ENCODE results near the gene NDUFB6.
"Not testable (repeated sequence)": the region's sequence is repeated elsewhere in the genome, so short reads cannot be mapped to it uniquely, and the experiment has no call there.

The NDUFB6 gene

DNA sequence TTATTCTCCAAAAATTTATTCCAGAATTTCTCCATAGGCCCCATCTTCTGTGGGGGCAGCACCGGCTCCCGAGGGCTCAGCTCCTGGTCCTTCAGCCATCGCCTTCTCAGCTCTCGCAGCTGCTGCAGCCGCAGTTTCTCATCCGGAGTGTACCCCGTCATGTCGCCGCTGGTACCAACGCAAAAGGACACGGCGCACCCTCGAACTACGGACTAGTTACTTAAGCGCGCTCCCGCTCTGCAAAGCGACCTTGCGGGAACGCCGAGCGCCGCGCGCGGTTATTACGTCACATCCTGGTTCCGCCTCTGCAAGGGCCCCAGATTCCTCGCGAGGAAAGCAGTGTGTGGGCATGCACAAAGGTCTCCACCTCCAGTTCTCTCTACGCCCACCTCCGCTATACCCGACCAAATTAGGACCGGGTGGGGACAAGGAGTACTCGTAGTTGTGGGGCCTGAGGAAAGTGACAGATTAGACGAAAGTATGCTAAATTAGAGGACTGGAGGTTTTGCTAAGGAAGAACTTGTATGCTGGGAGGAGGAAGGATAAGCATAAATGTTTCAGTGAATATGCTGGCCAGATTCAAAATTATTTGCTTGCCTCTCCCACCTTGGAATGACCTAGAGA, at the start of gene NDUFB6:
Gene NDUFB6, minus strand, starts transcription at position 260 of the 624 bp plus-strand sequence. Its CDS starts 99 bp downstream, at position 161.
- no peaks in the 10 kb centered on the region for H3K9me3 Mint-ChIP-seq
- peak within 1 kb of the TSS; percentile 99 for H3K4me3 Mint-ChIP-seq
- peak within 1 kb of the TSS; percentile 97 for H3K27ac Mint-ChIP-seq
- H3K27me3 Mint-ChIP-seq, result peaks cover 3% of the 10 kb centered on the region
- H3K4me1 Mint-ChIP-seq (ENCODE audit: low read depth), result peaks cover 26% of the 10 kb centered on the region
- H3K36me3 Mint-ChIP-seq (ENCODE audit: low read depth), result peaks cover 13% of the 10 kb centered on the region

- Mint-ChIP-seq H3K36me3 (ENCODE audit: low read depth) (no peaks in the 10 kb centered on the region), H3K27ac (no peak overlapping the region), H3K27me3 (peaks cover 32% of the 10 kb centered on the region), H3K9me3 (no peaks in the 10 kb centered on the region), H3K4me3 (no peak overlapping the region), H3K4me1 (ENCODE audit: low read depth) (no peaks in the 10 kb centered on the region)
Observed at GRCh38 chr9:32618261-32618660, 45.3 kb upstream of the NDUFB6 start.

- Mint-ChIP-seq H3K27ac (no peak overlapping the region), H3K9me3 (no peaks in the 10 kb centered on the region), H3K36me3 (ENCODE audit: low read depth) (no peaks in the 10 kb centered on the region), H3K4me1 (ENCODE audit: low read depth) (no peaks in the 10 kb centered on the region), H3K27me3 (peaks cover 11% of the 10 kb centered on the region), H3K4me3 (no peak overlapping the region)
Observed at GRCh38 chr9:32606811-32607210, 33.9 kb upstream of the NDUFB6 start.

DNA sequence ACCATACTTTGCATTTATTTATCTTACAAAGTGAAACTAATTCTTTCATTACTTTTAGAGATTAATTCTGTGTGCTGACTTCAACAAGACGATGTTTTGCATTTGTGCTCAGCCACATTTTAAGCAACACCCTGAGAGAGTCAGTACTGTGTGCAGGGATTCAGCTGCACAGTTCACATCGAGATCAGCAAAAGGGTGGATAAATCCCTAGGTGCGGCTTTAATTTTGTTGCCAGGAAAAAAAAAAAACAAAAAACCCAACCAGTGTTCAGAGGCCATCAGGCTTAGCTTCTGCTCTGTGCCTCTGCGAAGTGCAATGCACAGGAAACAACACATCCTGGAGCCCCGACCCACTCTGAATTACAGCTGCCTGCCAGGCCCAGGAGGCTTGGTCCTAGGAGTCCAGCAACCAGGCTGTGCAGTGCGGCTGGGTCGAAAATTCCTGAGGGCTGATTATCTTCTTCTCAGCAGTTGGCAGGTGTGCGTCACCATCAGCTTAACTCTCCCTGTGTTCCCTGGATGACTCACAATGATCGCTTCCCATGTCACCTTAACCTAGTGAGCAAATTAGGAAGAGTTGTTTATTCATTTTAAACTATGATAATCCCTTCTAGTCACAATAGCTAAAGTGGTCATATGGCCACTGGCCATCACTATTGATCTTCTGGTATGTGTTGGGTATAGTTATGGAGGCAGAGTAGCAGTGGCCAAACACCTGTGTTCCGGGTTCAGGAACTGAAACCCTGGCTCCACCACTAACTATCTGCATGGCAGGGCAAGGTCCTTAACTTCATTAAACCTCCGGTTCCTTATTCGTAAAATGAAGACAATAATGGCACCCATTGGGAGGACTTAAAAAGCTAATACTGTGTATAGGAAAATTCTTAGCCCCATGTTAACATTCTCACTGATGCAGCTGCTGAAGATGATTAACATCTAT, 31.2 kb upstream of the NDUFB6 start:
- no peak overlapping the region for H3K27ac Mint-ChIP-seq
- peaks cover 13% of the 10 kb centered on the region for H3K27me3 Mint-ChIP-seq
- H3K4me1 Mint-ChIP-seq (ENCODE audit: low read depth), result no peaks in the 10 kb centered on the region

DNA sequence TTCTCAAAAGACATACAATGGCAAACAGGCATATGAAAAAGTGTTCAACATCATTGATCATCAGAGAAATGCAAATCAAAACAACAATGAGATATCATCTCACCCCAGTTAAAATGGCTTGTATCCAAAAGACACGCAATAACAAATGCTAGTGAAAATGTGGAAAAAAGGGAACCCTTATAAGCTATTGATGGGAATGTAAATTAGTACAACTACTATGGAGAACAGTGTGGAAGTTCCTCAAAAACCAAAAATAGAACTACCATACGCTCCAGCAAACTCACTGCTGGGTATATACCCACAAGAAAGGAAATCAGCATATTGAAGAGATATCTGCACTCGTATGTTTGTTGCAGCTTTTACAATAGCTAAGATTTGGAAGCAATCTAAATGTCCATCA, 26.1 kb upstream of the NDUFB6 start:
- not testable (repeated sequence) for H3K27ac Mint-ChIP-seq; H3K4me3 Mint-ChIP-seq; H3K36me3 Mint-ChIP-seq (ENCODE audit: low read depth); H3K4me1 Mint-ChIP-seq (ENCODE audit: low read depth); H3K9me3 Mint-ChIP-seq
- H3K27me3 Mint-ChIP-seq, result peaks cover 22% of the 10 kb centered on the region

More for the DNA sequence above, 31.2 kb upstream of the NDUFB6 start:
- Mint-ChIP-seq H3K36me3 (ENCODE audit: low read depth) (no peaks in the 10 kb centered on the region), H3K9me3 (no peaks in the 10 kb centered on the region), H3K4me3 (no peak overlapping the region)

GRCh38 chr9:32596936-32597335, 24.0 kb upstream of the NDUFB6 start:
- Mint-ChIP-seq H3K27ac (no peak overlapping the region), H3K9me3 (peaks cover 6% of the 10 kb centered on the region), H3K27me3 (peaks cover 28% of the 10 kb centered on the region), H3K4me1 (ENCODE audit: low read depth) (no peaks in the 10 kb centered on the region), H3K4me3 (no peak overlapping the region), H3K36me3 (ENCODE audit: low read depth) (no peaks in the 10 kb centered on the region)

GRCh38 chr9:32596096-32596865, 23.3 kb upstream of the NDUFB6 start:
- Mint-ChIP-seq H3K27me3 (peaks cover 31% of the 10 kb centered on the region), H3K4me1 (ENCODE audit: low read depth) (no peaks in the 10 kb centered on the region), H3K27ac (no peak overlapping the region), H3K36me3 (ENCODE audit: low read depth) (no peaks in the 10 kb centered on the region), H3K4me3 (no peak overlapping the region), H3K9me3 (peaks cover 6% of the 10 kb centered on the region)

GRCh38 chr9:32590898-32591297, 17.9 kb upstream of the NDUFB6 start:
- Mint-ChIP-seq H3K9me3 (no peaks in the 10 kb centered on the region), H3K27me3 (peaks cover 25% of the 10 kb centered on the region), H3K36me3 (ENCODE audit: low read depth) (no peaks in the 10 kb centered on the region), H3K27ac (no peak overlapping the region), H3K4me1 (ENCODE audit: low read depth) (peaks cover 3% of the 10 kb centered on the region), H3K4me3 (no peak overlapping the region)

DNA sequence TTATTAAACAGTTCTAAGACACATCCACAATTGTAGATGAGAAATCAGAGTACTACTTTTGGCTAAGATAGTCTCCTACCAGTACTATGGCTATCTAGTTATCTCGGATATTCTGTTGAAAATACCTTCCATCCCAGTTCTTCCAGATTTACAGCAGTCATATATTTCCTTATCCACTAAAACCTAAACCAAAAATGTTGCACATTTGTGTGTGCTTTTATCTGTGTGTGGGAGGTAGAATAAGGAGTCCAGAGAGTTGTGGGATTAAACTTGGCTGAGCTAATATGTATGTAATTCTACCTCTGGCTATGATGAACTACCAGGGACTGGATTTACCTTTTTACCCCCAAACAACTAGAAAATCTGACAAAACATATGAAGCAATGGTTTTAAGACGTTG, 17.5 kb upstream of the NDUFB6 start:
- Mint-ChIP-seq H3K27ac (no peak overlapping the region), H3K27me3 (peaks cover 27% of the 10 kb centered on the region), H3K4me3 (no peak overlapping the region), H3K36me3 (ENCODE audit: low read depth) (no peaks in the 10 kb centered on the region), H3K4me1 (ENCODE audit: low read depth) (peaks cover 3% of the 10 kb centered on the region), H3K9me3 (no peaks in the 10 kb centered on the region)

- H3K36me3 Mint-ChIP-seq (ENCODE audit: low read depth), result no peaks in the 10 kb centered on the region
- no peak overlapping the region for H3K4me3 Mint-ChIP-seq
- H3K27me3 Mint-ChIP-seq, result peaks cover 33% of the 10 kb centered on the region
- H3K9me3 Mint-ChIP-seq, result no peaks in the 10 kb centered on the region
- H3K27ac Mint-ChIP-seq, result no peak overlapping the region
- peaks cover 3% of the 10 kb centered on the region for H3K4me1 Mint-ChIP-seq (ENCODE audit: low read depth)
Observed at GRCh38 chr9:32589083-32589723, 16.2 kb upstream of the NDUFB6 start.

- H3K9me3 Mint-ChIP-seq, result no peaks in the 10 kb centered on the region
- H3K4me3 Mint-ChIP-seq, result no peak overlapping the region
- no peak overlapping the region for H3K27ac Mint-ChIP-seq
- H3K4me1 Mint-ChIP-seq (ENCODE audit: low read depth), result peaks cover 3% of the 10 kb centered on the region
- H3K36me3 Mint-ChIP-seq (ENCODE audit: low read depth), result no peaks in the 10 kb centered on the region
- peaks cover 29% of the 10 kb centered on the region for H3K27me3 Mint-ChIP-seq
Observed at GRCh38 chr9:32587901-32588300, 14.9 kb upstream of the NDUFB6 start.

DNA sequence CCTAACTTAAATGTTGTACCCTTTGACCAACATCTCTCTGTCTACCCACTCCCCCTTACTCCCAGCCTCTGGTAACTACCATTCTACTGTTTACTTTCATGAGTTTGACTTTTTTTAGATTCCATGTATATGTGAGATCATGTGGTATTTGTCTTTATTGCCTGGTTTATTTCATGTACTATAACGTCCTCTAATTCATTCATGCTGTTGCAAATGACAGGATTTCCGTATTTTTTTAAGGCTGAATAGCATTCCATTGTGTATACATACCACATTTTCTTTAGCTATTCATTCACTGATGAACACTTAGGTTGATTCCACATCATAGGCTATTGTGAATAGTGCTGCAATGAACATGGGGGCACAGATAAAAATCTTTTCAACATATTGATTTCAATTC, 11.8 kb upstream of the NDUFB6 start:
- peaks cover 3% of the 10 kb centered on the region for H3K4me1 Mint-ChIP-seq (ENCODE audit: low read depth)
- H3K27ac Mint-ChIP-seq, result no peak overlapping the region
- peaks cover 31% of the 10 kb centered on the region for H3K27me3 Mint-ChIP-seq
- H3K9me3 Mint-ChIP-seq, result no peaks in the 10 kb centered on the region
- H3K4me3 Mint-ChIP-seq, result no peak overlapping the region
- H3K36me3 Mint-ChIP-seq (ENCODE audit: low read depth), result no peaks in the 10 kb centered on the region

DNA sequence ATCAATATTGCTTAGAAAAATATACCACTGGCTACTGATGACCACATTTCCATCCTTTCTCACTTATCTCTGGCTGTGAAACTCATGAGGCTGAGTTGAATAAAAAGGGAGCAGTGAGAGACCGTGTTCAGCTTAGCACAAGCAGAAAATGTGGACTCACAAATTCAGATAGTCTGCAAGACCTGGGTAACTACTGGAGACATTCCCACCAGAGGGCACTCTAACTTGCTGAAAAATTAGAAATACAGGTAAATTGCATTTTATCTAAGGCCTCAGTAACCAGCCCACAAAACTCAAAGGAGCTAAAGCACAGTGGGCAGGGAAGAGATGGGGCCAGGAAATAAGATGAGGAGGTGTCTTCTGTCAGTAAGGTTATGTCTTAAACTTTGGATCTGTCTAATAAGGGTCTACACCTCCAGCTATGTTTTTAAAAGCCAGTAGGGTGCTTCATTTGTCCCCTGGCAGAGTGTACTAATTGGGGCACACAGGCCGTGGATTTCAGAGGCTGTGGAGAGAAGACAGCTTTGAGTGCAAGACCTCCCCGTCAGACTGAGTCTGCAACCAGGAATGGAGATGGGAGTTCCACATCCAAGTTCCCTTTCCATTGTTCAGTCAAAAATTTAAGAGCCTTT, 8.7 kb upstream of the NDUFB6 start:
- Mint-ChIP-seq H3K27ac (no peak overlapping the region), H3K36me3 (ENCODE audit: low read depth) (no peaks in the 10 kb centered on the region), H3K4me1 (ENCODE audit: low read depth) (no peaks in the 10 kb centered on the region), H3K4me3 (no peak overlapping the region), H3K27me3 (peaks cover 38% of the 10 kb centered on the region), H3K9me3 (no peaks in the 10 kb centered on the region)

DNA sequence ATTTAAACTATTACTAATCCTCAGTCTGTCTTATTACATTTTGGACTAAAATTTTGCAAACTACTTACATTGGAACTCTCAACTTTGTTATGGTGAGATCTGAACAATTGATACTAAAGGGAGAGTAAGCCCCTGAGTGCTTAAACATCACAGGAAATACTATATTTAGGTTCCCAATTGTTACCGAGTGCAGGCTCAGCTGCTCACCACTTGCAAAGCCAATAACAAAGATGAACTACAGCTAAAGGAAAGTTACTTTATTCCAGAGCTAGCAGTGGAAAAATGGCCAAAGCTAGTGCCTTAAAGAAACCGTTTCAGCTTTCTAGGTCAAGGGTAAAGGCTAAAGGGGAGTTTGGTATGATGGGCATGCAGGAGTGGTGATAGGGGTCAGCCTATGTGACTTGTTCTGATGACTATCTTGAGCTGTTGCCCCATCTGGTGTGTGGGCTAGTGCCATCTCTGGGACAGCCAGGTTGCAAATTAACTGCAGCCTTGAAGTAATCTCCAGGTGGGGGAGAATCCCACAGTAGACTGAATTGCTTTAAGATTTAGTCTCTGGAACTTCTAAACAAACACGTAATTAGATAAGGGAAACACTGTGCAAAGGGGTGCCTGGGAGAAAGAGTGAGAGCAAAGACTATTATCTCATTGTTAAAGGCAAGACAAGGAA, 7.8 kb upstream of the NDUFB6 start:
- Mint-ChIP-seq H3K9me3 (no peaks in the 10 kb centered on the region), H3K27ac (no peak overlapping the region), H3K27me3 (peaks cover 37% of the 10 kb centered on the region), H3K36me3 (ENCODE audit: low read depth) (no peaks in the 10 kb centered on the region), H3K4me3 (no peak overlapping the region), H3K4me1 (ENCODE audit: low read depth) (no peaks in the 10 kb centered on the region)

Measured in stimulated activated naive CD8-positive, alpha-beta T cell treated with anti-CD3 and anti-CD28 coated beads, Interleukin-15, Interleukin-2, amounts not matched to agents 100 ng/mL and 50 ng/mL, for 24 hours (primary cell).